A549 (cell line): ENCODE data around the gene HOXC11. TPM values are rescaled to one million over a fixed set of nuclear protein-coding genes. Genes with fewer than 3 reads are reported as not detected.

Experiments used
- ATAC-seq, 2 experiments: fragments of 200-7000 bp in 1 of 2; fragments of >200 bp in 1 of 2; cut with Nextera tagmentation in 1 of 2; cut with Tn5 transposase in 1 of 2; 3 replicates each; pipeline versions ENCODE4 v1.8.0 to v1.9.1; 2018 to 2020; ENCODE audit warnings: mild to moderate bottlenecking in 1 of 2, moderate library complexity in 1 of 2
- CTCF ChIA-PET: fragments of 300-600 bp; sonication (Branson Sonifier 250); formaldehyde crosslinking; extraction: SDS; loops from one replicate; lab custom pipeline; 2021; ENCODE audit warnings: antibody characterized with exemption, inconsistent platforms; lab: Yijun Ruan, JAX
- POLR2A ChIA-PET: fragments of 350-600 bp; formaldehyde crosslinking; extraction: SDS; loops from one replicate; lab custom pipeline; 2021; ENCODE audit warnings: antibody characterized with exemption, inconsistent platforms; lab: Yijun Ruan, JAX
- DNase-seq, 2 experiments: peaks; one replicate each; pipeline versions ENCODE4 v3.0.0 to v3.0.0-alpha.2; 2011 to 2016; ENCODE audit warnings: low read depth in 1 of 2, low spot score in 1 of 2
- FAIRE-seq: peaks from 2 replicates; lab custom pipeline; 2011; peaks lifted over from hg19 to GRCh38; lab: Jason Lieb, UNC
- H3K27ac ChIP-seq, 2 experiments: fragments of >200 bp; sonication (Bioruptor Twin); formaldehyde crosslinking; 3 replicates each; pipeline ENCODE4 v1.5.1; 2016 to 2017
- H3K4me1 ChIP-seq: fragments of >200 bp; sonication (Bioruptor Twin); formaldehyde crosslinking; 3 replicates; pipeline ENCODE4 v1.6.1; 2016
- H3K4me2 ChIP-seq: fragments of >200 bp; sonication (Bioruptor Twin); formaldehyde crosslinking; 3 replicates; pipeline ENCODE4 v1.6.1; 2016
- H3K4me3 ChIP-seq: fragments of >200 bp; sonication (Bioruptor Twin); formaldehyde crosslinking; 3 replicates; pipeline ENCODE4 v1.5.1; 2016
- H3K9me3 ChIP-seq: fragments of >200 bp; sonication (Bioruptor Twin); formaldehyde crosslinking; 3 replicates; pipeline ENCODE4 v1.6.1; 2016
- ATOH8 ChIP-seq: fragments of 250-450 bp; sonication (Bioruptor Pico); IDR thresholded peaks from 2 replicates; pipeline ENCODE4 v1.5.0; 2020; ENCODE audit warnings: low read depth, mild to moderate bottlenecking, moderate library complexity
- BCL3 ChIP-seq: fragments of >200 bp; sonication (Bioruptor Twin); formaldehyde crosslinking; IDR thresholded peaks from 3 replicates; pipeline ENCODE4 v1.6.1; 2016
- CEBPB ChIP-seq, 2 experiments: fragments of >200 bp in 1 of 2; sonication (Bioruptor Twin) in 1 of 2; formaldehyde crosslinking in 1 of 2; IDR thresholded peaks; 2 replicates each; pipeline ENCODE4 v1.6.1; 2012 to 2016
- EHMT2 ChIP-seq: fragments of 200-600 bp; sonication (generic); IDR thresholded peaks from 2 replicates; pipeline ENCODE4 v1.6.1; 2016; ENCODE audit warnings: antibody characterized with exemption, low read depth, mild to moderate bottlenecking, moderate library complexity
- ELK1 ChIP-seq: fragments of 150-350 bp; IDR thresholded peaks from 2 replicates; pipeline ENCODE4 v1.6.1; 2014; ENCODE audit warnings: low read depth, mild to moderate bottlenecking, low read length
- GATA3 ChIP-seq: IDR thresholded peaks from 2 replicates; pipeline ENCODE4 v1.6.1; 2012; ENCODE audit warnings: borderline replicate concordance
- HEYL ChIP-seq: fragments of 250-450 bp; sonication (Bioruptor Pico); IDR thresholded peaks from 2 replicates; pipeline ENCODE4 v1.8.0; 2021; ENCODE audit warnings: mild to moderate bottlenecking, moderate library complexity
- HOXB5 ChIP-seq: fragments of 250-450 bp; sonication (Bioruptor Pico); IDR thresholded peaks from 2 replicates; pipeline ENCODE4 v1.5.0; 2020; ENCODE audit warnings: mild to moderate bottlenecking, moderate library complexity
- JUN ChIP-seq, 2 experiments: fragments of >200 bp; sonication (Bioruptor Twin); formaldehyde crosslinking; IDR thresholded peaks; 2 replicates in 1 of 2; 3 replicates in 1 of 2; pipeline ENCODE4 v1.6.1; 2016 to 2017
- KDM1A ChIP-seq: fragments of 200-600 bp; sonication (generic); IDR thresholded peaks from 2 replicates; pipeline ENCODE4 v1.6.1; 2016; ENCODE audit warnings: low read depth, mild to moderate bottlenecking
- MAZ ChIP-seq: fragments of 150-350 bp; IDR thresholded peaks from 2 replicates; pipeline ENCODE4 v1.6.1; 2014; ENCODE audit warnings: antibody characterized with exemption, low read depth, low read length, borderline replicate concordance
- MYC ChIP-seq: IDR thresholded peaks from 2 replicates; pipeline ENCODE4 v1.6.1; 2012; ENCODE audit warnings: mild to moderate bottlenecking, inconsistent platforms, low read length, improper control_type of control experiment, borderline replicate concordance
- NFE2L2 ChIP-seq: fragments of 150-350 bp; conservative IDR thresholded peaks from 2 replicates; pipeline ENCODE4 v1.6.1; 2014; ENCODE audit warnings: low read length
- NR3C1 ChIP-seq: fragments of >200 bp; sonication (Bioruptor Twin); formaldehyde crosslinking; IDR thresholded peaks from 3 replicates; pipeline ENCODE4 v1.6.1; 2017
- POLR2A ChIP-seq: IDR thresholded peaks from 2 replicates; pipeline ENCODE4 v1.6.1; 2012; ENCODE audit warnings: mild to moderate bottlenecking, low read length
- RNF2 ChIP-seq: fragments of 200-600 bp; sonication (generic); IDR thresholded peaks from 2 replicates; pipeline ENCODE4 v1.6.1; 2016; ENCODE audit warnings: low read depth, mild to moderate bottlenecking, antibody characterized with exemption, moderate library complexity, borderline replicate concordance
- SMC3 ChIP-seq: fragments of >200 bp; sonication (Bioruptor Twin); formaldehyde crosslinking; IDR thresholded peaks from 3 replicates; pipeline ENCODE4 v1.6.1; 2018; ENCODE audit warnings: inconsistent platforms
- TP53 ChIP-seq: fragments of 250-450 bp; sonication (Bioruptor Pico); IDR thresholded peaks from 2 replicates; pipeline ENCODE4 v1.5.0; 2021; ENCODE audit warnings: mild to moderate bottlenecking, moderate library complexity
- ZC3H11A ChIP-seq: fragments of 450-650 bp; IDR thresholded peaks from 2 replicates; pipeline ENCODE4 v1.6.1; 2014; ENCODE audit warnings: antibody characterized with exemption, mild to moderate bottlenecking
- ZNF302 ChIP-seq: fragments of 250-450 bp; sonication (Bioruptor Pico); IDR thresholded peaks from 2 replicates; pipeline ENCODE4 v1.9.0; 2021; ENCODE audit warnings: inconsistent platforms, mild to moderate bottlenecking, moderate library complexity
- WGBS: methylation state at CpG from one replicate; pipeline ENCODE4 v1.1.6; 2017; ENCODE audit errors: missing lambda C conversion rate; 5-methylcytosine and 5-hydroxymethylcytosine counted together
- polyA plus RNA-seq, 4 experiments: library from polyadenylated mRNA; depleted of rRNA in 3 of 4; stranded (reverse); fragments of >200 nt; fragmentation: RNase III in 1 of 4; extraction: RNeasy Plus Mini Kit Qiagen cat#74134 plus additional on column Dnase treatment in 1 of 4; gene quantifications; 2 replicates in 3 of 4; 3 replicates in 1 of 4; pipeline ENCODE4 v1.2.3, GENCODE V29; 2011 to 2017
- TF ChIP-seq, protein P1 (sequence below): IDR thresholded peaks from 2 replicates; pipeline ENCODE4 v1.6.1; 2012; ENCODE audit warnings: low read depth, borderline replicate concordance

HOXC11 gene
- polyA plus RNA-seq, 2 of the 4 experiments (the other 2 are of a cell fraction): 0.45 to 0.58 TPM

- TF ChIP-seq, protein P1, sequence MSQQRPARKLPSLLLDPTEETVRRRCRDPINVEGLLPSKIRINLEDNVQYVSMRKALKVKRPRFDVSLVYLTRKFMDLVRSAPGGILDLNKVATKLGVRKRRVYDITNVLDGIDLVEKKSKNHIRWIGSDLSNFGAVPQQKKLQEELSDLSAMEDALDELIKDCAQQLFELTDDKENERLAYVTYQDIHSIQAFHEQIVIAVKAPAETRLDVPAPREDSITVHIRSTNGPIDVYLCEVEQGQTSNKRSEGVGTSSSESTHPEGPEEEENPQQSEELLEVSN: peak; percentile 48; the same call in 1 of the 2 replicates
- no peak for TF ChIP-seq KDM1A
- TF ChIP-seq BCL3: no peak
Observed at GRCh38 chr12:54000116-54001114, 27.5 kb downstream of the HOXC11 start, which contains the start of gene HOXC9 (continued).

DNA sequence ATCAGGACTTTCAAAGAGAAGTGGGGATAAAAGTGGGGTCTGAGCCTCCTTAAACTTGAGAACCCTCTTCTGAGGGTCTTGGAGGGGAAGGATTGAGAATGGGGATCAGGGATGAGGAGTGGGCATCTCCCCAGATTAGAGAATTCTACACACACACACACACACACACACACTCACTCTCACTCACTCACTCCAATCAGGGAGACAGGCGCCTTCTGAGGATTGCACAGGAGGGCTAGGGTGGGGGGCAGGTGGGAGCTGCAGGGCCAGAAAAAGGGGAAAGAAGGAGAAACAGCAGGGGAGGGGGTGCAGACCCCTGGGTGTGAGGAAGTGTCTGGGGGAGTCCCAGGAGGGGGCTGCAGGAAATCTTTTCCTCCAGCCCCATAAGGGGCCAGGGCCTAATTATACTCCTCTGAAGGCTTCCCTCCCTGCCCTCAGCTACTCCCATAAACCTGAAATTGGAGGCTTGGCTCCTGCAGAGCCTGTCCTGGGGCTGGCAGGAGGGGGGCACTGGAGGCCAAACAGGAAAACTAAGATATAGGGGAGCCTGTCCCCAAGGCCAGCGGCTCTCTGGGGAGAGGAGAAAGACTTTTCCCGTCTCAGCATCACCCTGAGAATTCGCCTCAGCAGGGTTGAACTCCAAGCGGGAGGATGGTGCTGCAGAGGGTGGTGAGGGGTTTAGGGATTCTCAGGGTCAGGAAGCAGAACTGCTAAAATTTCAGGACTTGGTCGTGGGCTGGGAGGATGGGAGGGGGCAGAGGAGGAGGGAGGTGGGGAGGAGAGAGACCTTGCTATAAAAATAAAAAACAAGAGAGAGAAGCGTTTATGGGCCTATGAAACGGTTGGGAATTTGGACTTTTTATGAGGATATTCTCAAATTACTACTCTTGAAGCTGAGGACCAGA is 28.6 kb downstream of the HOXC11 start:
- Histone ChIP-seq H3K27ac (peak overlapping the region; percentile 93 to 96; a peak in 5 of 6 replicates), H3K4me2 (peak overlapping the region; percentile 87), H3K9me3 (no peaks in the 10 kb centered on the region), H3K4me3 (peak overlapping the region; percentile 83; the same call in 2 of the 3 replicates), H3K4me1 (peaks cover 13% of the 10 kb centered on the region)
- 88% methylated on average over 8 of the region's 8 CpGs for WGBS
- ChIA-PET POLR2A (interaction anchor here (2.2 kb wide), 1 partner anchor 16 kb away, joined by 18 read pairs; no protein-coding TSS in a partner anchor), CTCF (interaction anchor here (0.8 to 28.7 kb wide), 16 partner anchors 10 to 254 kb away, joined by 3 to 1074 read pairs (median 10); partner anchors contain the start of genes HOXC10, HOXC5, HOXC6 and SMUG1)
- DNase-seq (no peak), FAIRE-seq (no peak), ATAC-seq (no peak)
- TF ChIP-seq ATOH8 (CRISPR knock-in tag) (no peak), NFE2L2 (no peak), POLR2A (no peak), RNF2 (no peak)
- TF ChIP-seq, all 56 proteins: peak for 0

- FAIRE-seq: no peak
- Histone ChIP-seq H3K4me2 (no peak overlapping the region), H3K9me3 (no peaks in the 10 kb centered on the region), H3K27ac (no peak overlapping the region), H3K4me1 (peaks cover 13% of the 10 kb centered on the region), H3K4me3 (no peak overlapping the region)
- no peak for DNase-seq
- CTCF ChIA-PET: interaction anchor here (0.8 to 28.7 kb wide), 11 partner anchors 11 to 255 kb away, joined by 3 to 1074 read pairs (median 40); partner anchors contain the start of genes HOXC10, HOXC5, HOXC6 and SMUG1
- POLR2A ChIA-PET: no interaction called here
- no peak for ATAC-seq
- TF ChIP-seq MAZ: no peak
- TF ChIP-seq HEYL (CRISPR knock-in tag): no peak
- TF ChIP-seq TP53 (CRISPR knock-in tag): no peak
- no peak for TF ChIP-seq MYC
- TF ChIP-seq HOXB5: no peak
- TF ChIP-seq NR3C1: no peak
- no peak for TF ChIP-seq POLR2A
- no peak for TF ChIP-seq JUN (IDR thresholded peaks at IDR 0.05)
- no peak for TF ChIP-seq ZNF302 (CRISPR knock-in tag)
- TF ChIP-seq SMC3: no peak
- no peak for TF ChIP-seq ZC3H11A
- no peak for TF ChIP-seq GATA3
- TF ChIP-seq CEBPB (IDR thresholded peaks at IDR 0.05): no peak
- TF ChIP-seq EHMT2: no peak
- no peak for TF ChIP-seq ELK1
- WGBS: 88% methylated on average over 19 of the region's 19 CpGs
Observed at GRCh38 chr12:54002278-54002914, 29.5 kb downstream of the HOXC11 start.
